Frontal cortex (tissue), 4 donors: Measurements from ENCODE around the gene SHD. TPM values are rescaled to one million over a fixed set of nuclear protein-coding genes. Genes with fewer than 3 reads are reported as not detected.

ENCODE experiments used
- DNase-seq, 2 donors: peaks; one replicate each; pipeline ENCODE4 v3.0.0; 2012; ENCODE audit warnings: low spot score in 2 of 2
- FAIRE-seq: peaks from 2 replicates; lab custom pipeline; 2012; peaks lifted over from hg19 to GRCh38; lab: Jason Lieb, UNC
- total RNA-seq: library from RNA; depleted of rRNA; stranded (reverse); fragments of >200 nt; gene quantifications from one replicate; pipeline ENCODE4 v1.2.3, GENCODE V29; 2014
- donor health status: control.
- donor health status: control.
- donor health status: control.

SHD gene
- total RNA-seq, 1 donor from 2014 or later = 2.0 TPM

DNA sequence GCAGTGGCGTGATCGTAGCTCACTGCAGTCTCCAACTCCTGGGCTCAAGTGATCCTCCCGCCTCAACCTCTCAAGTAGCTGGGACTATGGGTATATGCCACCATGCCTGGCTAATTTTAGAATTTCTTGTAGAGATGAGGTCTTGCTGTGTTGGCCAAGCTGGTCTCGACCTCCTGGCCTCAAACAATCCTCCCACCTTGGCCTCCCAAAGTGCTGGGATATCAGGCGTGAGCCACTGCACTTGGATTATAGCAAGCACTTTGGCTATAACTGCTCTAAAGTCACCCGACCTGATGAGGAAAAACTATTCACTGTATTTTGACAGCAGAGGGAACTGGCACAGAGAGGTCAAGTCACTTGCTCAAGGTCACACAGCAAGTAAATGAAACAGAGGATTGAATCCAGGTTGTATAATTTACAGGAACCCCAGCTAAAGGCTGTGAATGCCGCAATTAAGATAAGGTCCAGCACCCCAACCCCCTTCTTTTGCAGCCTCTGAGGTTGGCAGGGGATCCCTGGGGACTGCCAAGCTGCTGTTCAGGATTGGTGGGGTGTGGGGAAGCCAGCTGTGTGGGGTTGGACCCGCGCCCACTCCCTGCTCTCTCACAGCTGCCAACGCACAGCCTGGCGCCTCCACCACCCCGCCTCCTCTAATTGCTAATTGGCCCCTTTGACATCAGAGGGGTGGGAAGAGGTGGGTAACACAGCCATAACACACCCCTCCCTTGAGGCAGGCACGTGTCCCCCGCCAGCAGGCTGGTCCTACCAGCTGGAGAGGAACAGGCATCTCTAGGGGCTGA is 17.1 kb downstream of the SHD start:
- no peak for FAIRE-seq
- DNase-seq = peak; percentile 74 to 78

DNA sequence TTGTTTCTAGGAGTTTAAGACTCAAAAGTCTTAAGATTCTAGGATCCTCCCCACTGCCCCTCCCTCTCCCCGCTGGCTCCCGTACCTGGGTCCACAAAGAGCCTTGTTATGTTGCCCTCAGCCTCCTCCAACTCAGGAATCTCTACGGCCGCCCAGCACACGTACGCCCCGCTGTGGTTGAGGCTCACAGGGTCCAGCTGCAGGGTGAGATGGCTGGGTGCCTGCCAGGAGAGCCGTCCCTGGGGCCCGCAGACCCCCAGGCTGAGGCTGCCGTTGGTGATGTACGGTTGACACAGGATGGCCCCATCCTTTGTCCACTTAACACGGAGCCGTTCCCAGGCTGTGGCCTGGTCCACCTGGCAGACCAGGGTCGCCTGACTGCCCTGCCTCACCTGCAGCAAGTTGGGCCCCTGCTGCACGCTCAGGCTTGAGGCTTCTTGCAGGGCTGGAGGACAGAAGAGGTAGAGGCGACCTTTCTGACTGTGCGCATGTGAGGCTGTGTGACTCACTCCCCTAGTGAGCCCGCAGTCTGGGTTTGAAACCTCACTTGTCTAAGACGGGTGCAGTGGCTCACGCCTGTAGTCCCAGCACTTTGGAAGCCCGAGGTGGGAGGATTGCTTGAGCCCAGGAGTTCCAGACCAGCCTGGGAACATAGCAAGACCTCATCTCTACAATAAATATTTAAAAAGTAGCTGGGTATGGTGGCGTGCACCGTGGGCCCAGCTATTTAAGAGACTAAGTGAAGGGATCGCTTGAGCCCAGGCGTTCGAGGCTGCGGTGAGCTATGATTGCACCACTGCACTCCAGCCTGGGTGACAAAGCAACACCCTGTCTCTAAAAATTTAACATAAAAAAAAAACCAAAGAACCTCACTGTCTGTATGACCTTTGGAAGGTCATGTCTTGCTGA is 19.1 kb downstream of the SHD start:
- DNase-seq = no peak
- no peak for FAIRE-seq

DNA sequence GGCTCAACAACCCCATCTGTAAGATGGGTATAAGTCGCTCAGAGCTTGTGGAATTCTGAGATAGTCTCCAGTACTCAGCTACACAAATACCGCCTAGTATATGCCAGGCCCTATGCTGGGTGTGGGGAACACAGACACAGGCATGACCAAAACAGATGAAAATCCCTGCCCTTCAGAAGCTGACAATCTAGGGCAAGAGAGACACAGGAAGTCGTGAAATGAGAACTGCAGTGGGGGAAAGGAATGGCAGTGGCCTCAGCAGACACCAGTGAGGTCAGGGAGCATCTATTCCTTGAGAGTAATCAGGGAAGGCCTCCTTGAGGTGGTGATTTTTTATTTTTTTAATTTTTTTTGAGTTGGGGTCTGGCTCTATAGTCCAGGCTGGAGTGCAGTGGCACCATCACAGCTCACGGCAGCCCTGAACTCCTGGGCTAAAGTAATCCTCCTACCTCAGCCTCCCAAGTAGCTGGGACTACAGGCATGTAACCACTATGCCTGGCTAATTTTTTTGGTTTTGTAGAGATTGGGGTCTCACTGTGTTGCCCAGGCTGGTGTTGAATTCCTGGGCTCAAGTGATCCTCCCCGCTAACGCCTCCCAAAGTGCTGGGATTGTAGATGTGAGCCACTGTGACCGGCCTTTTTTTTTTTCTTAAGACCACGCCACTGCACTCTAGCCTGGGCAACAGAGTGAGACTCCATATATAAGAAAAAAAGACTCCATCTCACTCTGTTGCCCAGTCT is 19.9 kb downstream of the SHD start:
- no peak for FAIRE-seq

DNA sequence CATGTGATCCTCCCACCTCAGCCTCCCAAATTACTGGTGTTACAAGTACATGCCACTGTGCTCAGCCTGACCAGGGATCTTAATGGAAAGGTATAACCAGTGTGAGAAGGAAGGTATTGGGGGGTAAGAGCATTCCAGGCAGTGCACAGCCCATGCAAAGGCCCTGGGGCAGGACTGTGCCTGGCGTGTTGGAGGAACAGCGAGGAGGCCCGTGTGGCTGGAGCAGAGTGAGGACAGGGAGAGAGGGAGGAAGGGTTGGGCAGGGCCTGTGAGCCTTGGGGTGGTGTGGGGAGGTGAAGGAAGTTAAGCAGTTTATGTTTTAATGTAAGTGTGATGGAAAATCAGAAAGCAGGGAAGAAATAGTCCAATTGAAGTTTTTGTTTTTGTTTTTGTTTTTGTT is 21.5 kb downstream of the SHD start:
- DNase-seq (no peak), FAIRE-seq (no peak)

More for the DNA sequence above, 19.9 kb downstream of the SHD start:
- DNase-seq = no peak

DNA sequence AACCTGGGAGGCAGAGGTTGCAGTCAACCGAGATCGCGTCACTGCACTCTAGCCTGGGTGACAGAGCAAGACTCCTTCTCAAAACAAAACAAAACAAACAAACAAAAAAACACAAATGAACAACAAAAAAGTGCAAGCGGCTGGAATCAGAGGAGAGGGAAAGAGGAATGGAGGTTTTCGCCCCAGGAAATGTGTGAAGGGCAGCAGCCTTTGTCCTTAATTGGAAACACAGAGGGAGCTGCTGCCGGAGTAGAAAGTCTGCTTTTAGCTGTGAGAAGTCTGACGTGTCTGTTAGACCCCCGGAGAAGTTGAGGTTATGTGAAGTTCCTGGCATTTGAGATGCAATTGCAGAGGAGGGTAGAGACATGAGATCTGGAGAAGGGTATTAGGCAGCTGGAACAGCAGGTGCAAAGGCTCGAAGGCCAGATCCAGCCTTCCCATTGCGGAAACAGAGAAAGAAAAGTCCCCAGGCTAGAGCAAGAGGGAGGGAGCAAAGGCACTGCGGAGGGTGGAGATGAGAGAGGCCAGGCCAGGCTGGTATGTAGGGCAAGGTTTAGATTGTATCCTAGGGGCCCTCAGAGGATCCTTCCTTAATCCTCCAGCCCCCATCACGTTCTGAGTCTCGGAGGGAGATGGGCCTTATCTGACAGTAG is 22.6 kb downstream of the SHD start:
- no peak for FAIRE-seq
- DNase-seq = no peak

DNA sequence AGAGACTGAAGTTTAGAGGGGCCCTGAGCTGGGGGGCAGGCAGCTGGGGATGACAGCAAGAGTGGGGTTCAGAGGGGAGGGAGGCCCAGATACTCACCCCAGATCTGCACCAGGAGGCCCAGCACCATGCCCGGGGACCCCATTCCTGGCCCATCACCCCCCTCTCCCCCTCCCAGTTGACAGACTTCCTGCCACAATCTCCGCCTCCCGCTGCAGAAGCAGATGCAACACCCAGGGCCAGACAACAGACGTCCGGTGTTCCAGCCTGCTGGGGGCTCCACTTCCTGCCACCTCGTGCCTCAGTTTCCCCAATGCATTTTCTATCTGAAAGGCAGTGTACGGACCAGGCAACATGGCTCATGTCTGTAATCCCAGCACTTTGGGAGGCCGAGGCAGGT is 23.2 kb downstream of the SHD start, which contains the start of gene TMIGD2:
Gene TMIGD2 (minus strand): TSS at position 147 of the 398 bp plus-strand sequence. CDS start 4 bp downstream, at position 143.
- DNase-seq (no peak), FAIRE-seq (no peak)

DNA sequence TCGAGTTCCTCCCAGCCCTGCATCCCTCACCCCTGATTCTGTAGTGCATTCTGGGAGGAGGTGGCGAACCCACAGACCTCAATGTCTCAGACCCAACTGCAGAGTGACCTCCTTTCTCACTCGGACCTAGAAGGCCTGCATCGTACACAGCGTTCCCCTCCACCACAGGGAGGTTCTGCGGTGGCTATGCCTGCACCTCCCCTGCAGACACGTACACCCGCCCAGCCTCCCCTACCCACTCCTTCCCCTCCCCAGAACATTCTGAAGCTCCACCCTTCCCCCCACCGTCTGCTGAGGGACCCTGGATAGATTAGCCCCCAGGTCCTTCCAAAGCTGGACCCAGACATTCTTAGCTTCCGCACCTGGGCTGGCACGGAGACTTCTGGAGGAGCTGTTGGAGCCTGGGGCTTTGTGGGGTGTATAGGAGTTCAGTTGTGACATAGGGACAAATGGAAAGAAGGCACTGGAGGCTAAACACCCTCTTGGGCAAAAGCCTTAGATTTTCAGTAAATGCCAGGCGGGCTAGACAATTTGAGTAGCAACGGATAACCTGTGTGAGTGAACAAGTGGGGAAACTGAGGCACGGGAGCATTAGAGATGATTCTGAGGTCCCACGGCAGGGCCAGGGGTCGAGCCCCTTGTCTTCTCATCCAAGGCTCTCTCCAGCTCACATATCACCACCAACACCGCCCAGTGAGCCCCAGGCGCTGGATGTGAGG is 24.9 kb downstream of the SHD start:
- DNase-seq = no peak
- FAIRE-seq = no peak

DNA sequence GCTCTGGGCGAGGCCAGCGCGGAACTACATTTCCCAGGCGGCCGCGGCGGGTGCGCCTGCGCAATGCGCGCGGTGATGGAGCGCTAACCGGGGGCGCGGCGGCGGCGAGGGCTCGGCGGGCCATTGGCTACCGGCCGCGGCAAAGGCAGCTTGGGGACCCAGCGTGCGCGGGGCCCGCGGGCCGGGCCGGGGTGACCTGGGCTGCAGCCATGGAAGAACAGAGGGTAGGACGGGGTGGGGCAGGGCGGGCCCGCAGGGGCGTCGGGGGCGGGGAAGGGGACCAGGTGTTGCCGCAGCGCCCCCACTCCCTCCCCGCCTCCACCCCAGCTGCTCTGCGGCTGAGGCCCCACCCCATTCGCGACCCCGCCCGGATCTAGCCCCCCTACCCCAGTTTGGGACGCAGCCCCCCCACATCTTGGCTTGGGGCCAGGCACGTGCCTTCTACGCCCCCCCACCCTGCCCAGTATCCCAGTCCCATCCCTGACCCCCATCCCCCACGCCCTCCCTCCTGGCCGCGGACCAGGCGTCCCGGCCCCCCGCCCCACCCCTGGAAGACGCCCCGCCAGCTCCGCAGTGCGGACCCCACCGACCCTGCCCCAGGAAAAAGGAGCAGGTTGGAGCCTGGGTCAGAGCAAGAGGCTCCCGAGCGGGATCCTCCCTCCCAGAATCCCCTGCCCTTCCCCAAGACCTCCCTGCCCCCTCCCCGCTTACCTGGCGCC is 25.6 kb downstream of the SHD start, which contains the start of gene FSD1:
Gene FSD1 (plus strand): TSS at position 61 of the 719 bp plus-strand sequence. CDS start 149 bp downstream, at position 210.
- DNase-seq (peak; percentile 83 to 89), FAIRE-seq (no peak)

DNA sequence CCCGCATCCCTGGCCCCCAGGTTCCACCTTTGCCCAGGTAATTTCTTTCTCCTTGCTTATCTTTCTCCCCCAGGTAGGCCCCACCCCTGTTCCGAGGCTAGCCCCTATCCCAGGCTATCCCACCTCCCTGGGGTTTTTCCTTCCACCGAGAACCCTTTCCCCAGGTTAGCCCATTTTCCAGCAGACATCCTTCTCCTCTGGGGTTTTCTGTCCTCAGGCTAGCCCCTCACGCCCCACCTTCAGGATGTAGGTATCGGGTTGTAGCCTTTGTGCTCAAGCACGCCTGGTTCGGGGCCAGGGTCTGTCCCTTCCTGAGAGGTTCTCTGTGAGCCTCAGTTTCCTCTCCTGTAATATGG is 26.2 kb downstream of the SHD start:
- FAIRE-seq (no peak), DNase-seq (no peak)

DNA sequence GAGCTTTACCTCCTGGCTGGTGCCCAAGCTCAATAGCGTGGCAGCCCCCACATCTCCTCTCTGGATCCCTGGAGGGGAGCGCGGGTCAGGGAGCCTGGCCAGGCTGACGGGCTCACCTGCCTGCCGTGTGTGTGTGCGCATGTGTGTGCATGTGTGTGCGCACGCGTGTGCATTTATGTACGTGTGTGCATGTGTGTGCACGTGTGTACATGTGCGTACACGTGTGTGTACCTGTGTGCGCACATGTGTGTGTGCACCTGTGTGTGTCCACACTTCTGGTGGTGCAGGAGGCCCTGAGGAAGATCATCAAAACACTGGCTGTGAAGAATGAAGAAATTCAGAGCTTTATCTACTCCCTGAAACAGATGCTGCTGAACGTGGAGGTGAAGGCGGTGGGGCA is 26.6 kb downstream of the SHD start:
- DNase-seq (no peak), FAIRE-seq (no peak)

DNA sequence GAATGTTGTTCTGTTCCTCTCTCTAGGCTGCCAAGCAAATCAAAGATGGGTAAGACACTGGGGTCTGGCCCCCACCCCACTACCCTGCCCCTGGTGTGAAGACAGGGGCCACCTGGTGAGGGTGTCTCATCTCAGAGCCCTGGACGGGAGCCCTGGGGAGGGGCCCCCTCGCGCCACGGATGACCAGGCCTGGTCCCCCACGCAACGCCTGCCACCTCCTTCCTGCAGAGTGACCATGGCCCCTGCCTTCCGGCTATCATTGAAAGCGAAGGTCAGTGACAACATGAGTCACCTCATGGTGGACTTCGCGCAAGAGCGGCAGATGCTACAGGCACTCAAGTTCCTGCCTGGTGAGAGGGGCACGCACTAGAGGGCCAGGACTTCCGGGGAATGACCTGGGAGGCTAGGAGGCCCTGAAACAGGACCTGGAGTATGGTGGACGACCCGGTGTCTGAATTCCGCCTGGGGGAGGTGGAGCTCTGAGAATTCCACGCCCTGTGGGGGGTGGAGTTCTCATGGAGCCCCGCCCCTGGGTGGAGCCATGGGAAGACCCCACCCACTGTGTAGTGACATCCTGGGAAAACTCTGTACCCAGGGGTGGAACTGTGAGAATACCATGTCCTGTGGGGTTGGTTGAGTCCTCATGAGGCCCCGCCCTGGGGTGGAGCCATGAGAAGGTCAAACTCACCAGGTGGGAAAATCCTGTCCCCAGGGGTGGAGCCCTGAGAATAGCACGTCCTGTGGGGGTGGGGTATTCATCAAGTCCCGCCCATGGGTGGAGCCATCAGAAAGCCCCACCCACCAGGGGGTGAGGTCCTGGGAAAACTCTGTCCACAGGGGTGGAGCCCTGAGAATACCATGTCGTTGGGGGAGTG is 31.4 kb downstream of the SHD start:
- FAIRE-seq = no peak
- DNase-seq = no peak

DNA sequence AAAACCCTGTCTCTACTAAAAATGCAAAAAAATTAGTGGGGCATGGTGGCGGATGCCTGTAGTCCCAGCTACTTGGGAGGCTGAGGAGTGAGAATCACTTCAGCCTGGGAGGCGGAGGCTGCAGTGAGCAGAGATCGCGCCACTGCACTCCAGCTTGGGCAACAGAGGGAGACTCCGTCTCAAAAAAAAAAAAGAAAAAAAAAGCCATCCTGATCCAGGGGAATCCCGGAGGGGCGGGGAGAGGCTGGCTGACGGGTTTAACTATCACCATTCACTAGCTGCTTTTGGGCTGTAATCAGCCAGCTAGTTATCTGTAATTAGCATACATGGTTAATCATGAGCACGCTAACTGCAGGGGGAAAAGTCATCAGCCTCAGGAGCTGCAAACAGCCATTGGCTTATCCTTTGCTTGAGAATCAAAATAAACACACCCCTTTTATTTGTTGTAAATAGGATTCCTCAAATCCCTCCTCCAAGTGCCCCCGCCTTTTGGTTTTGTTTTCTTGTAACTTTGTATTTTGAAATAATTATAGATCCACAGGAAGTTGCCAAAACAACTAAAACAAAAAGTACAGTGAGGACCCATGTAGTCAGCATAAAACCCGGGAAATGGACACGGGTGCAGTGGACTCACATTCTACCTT is 34.9 kb downstream of the SHD start:
- no peak for FAIRE-seq
- no peak for DNase-seq

DNA sequence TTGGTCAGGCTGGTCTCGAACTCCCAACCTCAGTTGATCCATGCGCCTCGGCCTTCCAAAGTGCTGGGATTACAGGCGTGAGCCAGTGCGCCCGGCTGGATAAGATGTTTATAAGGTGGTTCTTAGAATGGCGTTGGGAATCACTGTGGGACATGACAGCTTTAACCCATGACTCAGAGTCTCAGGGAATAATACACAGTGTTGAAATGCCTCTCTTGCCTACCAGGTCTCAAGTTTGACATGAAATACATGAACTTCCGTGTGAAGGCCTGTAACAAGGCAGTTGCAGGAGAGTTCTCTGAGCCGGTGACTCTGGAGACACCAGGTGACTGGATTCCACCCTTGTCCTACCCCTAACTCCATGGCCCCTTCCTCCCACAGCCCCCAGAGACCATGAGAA is 37.9 kb downstream of the SHD start:
- FAIRE-seq = no peak

DNA sequence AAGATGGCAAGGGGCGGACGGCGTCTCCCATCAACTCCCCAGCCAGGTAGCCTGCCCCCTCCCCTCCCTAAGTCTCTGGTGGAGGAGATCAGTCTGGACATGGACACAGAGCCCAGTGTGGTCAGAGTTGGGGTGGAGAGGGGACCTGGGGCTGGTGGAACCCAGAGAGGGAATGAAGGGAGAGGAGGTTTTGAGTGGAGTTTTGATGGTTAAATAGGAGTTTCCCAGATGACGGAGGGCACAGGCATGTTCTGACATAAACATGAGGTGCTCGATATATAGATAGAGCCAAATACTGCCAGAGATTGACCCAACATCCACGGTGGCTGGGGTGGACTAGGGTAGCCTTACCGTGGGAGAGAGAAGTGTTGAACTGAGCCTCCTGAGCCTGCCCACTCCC is 39.4 kb downstream of the SHD start:
- no peak for DNase-seq
- FAIRE-seq = no peak

More for the DNA sequence above, 37.9 kb downstream of the SHD start:
- no peak for DNase-seq

DNA sequence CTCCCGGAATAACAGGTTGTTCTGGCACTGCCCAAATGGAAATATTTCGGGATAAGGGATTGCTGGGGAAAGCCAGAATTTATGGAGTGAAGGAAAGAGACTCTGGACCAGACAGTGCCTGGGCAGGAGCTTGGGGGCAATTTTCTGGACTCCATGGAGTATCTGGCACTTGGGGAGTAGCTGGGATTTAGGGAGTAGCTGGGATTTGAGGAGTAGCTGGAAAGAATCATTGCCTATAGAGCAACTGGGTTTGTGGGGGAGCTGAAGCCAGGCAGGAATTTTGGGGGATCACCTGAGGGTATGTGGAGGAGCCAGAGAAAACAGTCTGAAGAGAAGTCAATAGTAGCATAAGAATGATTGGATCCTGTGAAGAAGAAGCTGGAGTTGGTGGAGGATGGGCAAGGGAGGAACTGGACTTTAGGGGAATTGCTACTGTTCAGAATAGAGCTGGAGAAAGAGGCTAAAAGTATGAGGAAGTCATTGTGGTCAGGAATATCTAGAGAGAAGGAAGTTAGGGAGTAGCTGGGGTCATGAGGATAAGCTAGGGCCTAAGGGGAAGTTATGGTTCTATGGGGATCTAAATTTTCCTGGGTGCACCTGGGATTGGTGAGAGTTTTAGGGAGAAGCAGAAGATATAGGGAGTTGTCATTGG is 40.1 kb downstream of the SHD start:
- FAIRE-seq (no peak), DNase-seq (no peak)

DNA sequence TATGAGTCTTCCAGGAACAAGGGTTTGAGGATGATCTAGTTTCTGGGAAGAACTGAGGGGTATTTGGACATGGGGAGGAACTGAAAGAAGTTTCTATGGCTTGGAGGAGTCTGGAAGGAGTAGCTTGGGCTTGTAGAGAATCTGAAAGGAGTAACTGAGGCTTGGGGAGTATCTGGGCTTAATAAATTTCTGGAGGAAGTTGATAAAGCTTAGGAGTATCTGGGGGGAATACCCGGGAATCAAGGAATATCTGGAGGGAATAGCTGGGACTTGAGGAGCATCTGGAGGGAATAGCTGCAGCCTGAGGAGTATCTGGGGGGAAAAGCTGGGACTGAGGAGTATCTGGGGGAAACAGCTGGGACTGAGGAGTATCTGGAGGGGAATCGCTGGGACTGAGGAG is 41.4 kb downstream of the SHD start:
- FAIRE-seq (no peak), DNase-seq (no peak)
